LHCN-M2 (cell line): ENCODE data around the gene RAB12. TPM values are rescaled to one million over a fixed set of nuclear protein-coding genes. Genes with fewer than 3 reads are reported as not detected.
A peak's percentile ranks its signal among the peaks of the same experiment; 100 is the strongest.
"Not testable (repeated sequence)": the region's sequence is repeated elsewhere in the genome, so short reads cannot be mapped to it uniquely, and the experiment has no call there.

Source experiments
- DNase-seq: peaks from one replicate; pipeline ENCODE4 v3.0.0-alpha.2; 2012; ENCODE audit warnings: low read depth
- polyA plus RNA-seq: library from polyadenylated mRNA; unstranded; fragments of >200 nt; gene quantifications from one replicate; pipeline ENCODE4 v1.2.1, GENCODE V29; 2012; ENCODE audit warnings: missing spikeins
- total RNA-seq: library from RNA; depleted of rRNA; stranded (reverse); fragments of >200 nt; gene quantifications from 2 replicates; pipeline ENCODE4 v1.2.3, GENCODE V29; 2014; rRNA removed

The RAB12 gene, protein sequence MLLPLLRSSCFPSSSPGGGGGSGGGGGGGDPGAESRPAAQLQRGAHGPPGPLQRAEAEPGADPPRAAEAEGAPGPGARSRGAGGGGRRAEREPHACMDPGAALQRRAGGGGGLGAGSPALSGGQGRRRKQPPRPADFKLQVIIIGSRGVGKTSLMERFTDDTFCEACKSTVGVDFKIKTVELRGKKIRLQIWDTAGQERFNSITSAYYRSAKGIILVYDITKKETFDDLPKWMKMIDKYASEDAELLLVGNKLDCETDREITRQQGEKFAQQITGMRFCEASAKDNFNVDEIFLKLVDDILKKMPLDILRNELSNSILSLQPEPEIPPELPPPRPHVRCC
- total RNA-seq = 46.4 and 53.0 TPM in 2 replicates
- polyA plus RNA-seq = 20.3 TPM

DNA sequence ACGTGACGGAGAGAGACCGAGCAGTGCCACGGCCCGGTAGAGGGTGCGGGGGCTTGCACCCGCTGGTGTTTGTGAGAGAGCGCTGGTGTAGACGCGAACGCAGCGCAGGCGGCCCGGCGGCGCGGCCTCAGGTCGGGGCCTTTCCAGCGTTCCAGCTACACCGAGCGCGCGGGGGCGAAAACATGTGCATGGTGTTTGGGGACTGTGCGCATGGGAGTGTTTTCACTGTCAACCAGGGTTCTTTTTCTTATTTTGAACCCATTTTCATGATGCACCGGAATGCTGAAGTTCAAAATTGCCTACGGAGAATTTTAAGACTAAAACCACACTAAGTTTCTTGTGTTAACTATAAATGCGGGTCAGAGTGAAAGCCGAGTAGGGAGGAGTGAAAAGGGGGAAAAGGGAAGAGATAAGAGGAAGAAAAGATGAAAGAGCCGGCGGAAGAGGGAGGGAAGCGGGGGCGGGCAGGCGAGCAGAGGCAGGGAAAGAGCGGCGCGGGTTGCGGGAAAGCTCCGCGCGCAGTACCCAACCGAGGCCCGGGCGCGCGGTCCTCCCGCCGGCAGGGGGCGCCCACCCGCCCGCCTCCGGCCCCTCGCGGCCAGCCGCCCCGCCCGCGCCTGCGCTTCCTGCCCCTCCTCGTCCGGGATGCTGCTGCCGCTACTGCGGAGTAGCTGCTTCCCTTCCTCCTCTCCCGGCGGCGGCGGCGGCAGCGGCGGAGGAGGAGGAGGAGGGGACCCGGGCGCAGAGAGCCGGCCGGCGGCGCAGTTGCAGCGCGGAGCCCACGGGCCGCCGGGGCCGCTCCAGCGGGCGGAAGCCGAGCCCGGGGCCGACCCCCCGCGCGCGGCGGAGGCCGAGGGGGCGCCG lies at the start of gene RAB12:
Gene RAB12, plus strand, starts transcription at position 643 of the 864 bp plus-strand sequence. Its CDS starts 3 bp downstream, at position 646.
- peak; percentile 76 for DNase-seq

DNA sequence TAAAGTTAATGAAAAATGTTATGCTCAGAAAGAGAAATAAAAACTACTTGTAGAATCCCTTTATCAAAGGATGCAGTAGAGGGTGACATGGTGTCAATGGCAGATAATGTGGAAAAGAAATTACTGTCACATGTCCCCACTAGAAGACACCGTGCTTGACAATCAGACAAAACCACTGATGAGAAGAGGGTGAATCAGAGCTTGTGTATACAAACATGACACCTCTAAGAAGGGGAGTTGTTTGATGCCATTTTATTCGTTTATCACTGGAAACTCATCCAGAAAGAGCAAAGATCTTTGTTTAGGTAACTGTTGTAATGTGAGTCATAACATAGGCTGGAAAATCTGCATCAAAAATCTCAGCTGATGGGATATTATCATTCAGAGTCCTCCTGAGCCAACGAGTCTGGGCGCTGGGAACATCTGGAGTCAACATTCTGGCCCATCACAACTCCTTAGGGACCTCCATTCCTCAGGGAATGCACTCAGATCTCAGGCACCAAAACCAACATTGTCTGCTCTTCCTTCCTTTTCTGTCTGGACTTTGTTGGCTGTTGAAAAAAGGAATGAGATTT lies 49.5 kb upstream of the RAB12 start:
- DNase-seq = peak; percentile 29

- no peak for DNase-seq
Observed at GRCh38 chr18:8561123-8561910, 47.9 kb upstream of the RAB12 start.

DNA sequence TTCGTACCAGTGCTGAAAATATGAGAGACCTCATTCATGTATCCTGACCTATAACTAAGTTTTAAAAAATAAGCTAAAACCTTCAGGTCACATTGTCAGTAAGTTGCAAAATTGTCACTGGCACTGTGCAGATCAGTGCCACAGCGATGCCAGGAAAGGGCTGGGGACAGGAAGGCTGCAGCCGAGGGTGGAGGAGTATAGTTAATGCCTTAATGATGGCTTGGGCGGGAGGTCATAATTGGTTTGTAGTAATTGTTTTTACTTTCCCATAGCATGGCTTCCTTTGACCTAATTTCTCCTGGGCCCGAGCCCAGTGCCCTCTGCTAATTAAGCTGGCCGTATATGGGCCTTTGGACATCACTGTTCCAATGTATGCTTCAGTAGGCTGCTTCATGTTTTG lies 47.2 kb upstream of the RAB12 start:
- DNase-seq = no peak

DNA sequence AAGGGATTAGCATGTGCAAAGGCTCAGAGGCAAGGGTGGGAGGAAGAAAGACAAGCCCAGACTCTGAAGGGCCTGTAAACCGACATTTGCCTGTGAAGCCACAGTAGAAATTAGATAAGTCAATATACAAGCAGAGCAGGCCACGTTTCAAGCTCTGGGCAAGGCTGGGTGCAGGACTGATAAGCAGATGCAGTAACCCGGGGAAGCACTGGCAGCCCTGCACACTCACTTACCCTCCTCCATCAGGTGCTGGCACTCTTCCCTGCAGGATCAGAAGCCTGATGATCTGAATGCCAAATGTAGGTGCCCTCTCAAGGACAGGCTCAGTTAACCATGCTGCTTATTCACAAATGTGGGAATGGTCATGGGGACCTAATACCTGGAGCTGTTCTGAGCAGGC lies 46.3 kb upstream of the RAB12 start:
- DNase-seq = no peak

DNA sequence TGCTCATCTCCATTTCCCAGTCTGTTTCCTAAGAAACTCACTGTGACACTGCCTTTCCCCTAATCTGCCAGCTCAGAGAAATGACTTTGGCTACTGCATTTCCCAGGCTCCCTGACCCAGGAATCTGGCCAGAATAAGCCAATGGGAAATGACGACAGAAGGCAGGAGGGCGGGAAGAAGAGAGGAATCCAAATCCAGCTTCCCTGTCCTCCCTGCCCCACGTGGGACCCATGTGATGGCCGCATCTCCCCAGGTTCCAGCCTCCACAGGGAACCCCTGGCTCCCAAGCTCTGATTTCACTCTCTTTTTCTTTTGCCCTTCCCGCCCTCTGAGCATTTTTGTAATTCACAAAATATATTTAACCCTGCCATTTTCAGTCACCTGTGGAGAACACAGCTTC lies 37.8 kb upstream of the RAB12 start:
- no peak for DNase-seq

GRCh38 chr18:8573766-8574165 lies 35.5 kb upstream of the RAB12 start:
- DNase-seq = not testable (repeated sequence)

DNA sequence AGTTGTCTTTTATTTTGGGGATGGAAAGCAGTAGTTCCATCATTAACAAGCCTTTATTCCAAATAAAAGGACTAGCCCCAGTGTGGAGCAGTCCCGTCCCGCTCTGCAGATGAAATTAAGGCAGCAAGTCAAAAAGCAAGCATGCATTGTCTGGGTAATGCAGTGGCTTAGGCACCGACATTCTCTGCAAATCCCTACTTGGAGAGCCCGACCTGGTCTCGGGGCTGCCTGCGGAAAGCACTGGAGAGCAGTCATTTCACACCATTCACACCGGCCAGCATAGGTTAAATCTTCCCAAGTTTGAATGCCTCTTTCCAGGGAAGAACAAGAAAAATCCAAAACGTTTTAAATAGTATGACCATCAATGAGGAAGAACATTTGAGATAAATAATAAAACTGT lies 24.4 kb upstream of the RAB12 start:
- DNase-seq = no peak

DNA sequence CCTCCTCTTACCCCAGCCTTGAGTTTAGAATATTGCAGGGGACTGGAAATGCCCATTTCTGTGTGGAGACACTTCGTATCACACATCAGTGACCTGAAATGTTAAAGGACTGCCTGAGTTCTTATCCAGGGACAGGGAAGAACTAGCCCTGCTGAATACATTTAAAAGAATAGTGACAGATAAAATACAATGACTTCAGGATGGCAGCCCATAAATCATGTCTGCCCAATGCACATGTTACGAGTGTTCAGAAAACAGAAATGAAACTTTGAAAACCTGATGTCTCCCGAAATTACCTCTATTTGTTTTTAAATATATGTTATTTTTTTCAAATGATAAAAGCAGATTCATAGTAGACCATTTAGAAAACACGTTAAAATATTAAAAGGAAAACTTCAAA lies 22.3 kb upstream of the RAB12 start:
- no peak for DNase-seq

DNA sequence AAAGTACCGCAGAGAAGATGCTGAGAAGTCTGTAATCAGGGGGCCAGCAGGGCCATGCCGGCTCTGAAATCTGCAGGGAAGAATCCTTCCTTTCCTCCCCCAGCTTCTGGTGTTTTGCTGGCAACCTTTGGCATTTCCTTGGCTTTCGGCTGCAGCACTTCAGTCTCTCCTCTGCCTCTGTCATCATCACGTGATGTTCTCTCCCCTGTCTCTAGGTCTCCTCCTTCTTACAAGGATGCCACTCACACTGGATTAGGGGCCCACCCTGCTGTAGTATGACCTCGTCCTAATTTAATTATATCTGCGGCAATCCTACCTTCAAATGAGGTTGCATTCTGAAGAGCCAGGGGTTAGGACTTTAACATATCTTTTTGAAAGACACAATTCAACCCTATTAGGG lies 13.8 kb upstream of the RAB12 start:
- DNase-seq = no peak

GRCh38 chr18:8601277-8602032 lies 7.8 kb upstream of the RAB12 start:
- peak; percentile 8 for DNase-seq

- DNase-seq = no peak
Observed at GRCh38 chr18:8602040-8602439, 7.2 kb upstream of the RAB12 start.

- no peak for DNase-seq
Observed at GRCh38 chr18:8602557-8602956, 6.7 kb upstream of the RAB12 start.

DNA sequence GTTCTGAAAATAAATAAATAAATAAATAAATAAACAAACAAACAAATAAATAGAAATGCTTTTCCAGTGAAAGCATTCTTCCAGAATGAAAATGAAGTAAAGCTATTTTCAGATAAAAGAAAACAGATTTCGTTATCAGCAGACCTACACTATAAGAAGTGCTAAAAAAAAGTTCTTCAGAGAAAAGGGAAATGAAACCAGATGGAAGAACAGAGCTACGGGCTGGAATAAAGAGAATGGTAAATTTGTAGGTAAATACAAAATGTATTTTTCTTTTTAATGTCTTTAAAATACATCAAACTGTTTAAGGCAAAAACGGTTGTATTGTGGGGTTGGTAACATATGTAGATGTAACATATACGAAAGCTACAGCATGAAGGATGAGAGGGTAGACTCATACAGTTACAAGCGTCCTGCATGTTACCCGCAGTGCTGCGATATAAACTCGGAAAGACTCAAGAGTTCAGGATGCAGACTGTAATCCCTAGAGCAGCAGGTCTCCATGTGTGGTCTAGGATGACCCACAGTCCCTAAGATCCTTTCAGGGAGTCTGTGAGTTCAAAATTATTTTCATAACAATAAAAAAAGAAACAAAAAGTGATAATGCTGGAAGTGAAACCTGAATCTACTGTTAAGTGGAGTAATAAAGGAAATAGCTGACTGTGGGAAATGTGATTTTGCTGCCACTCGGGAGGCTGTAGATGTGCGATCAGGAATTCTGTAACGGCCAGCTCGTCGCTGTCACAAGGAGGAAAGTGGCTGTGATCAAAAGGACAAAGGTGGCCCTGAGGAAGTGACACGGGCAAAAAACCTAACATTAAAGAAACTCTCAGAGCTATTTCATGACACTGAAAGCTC lies 5.3 kb upstream of the RAB12 start:
- DNase-seq = no peak

DNA sequence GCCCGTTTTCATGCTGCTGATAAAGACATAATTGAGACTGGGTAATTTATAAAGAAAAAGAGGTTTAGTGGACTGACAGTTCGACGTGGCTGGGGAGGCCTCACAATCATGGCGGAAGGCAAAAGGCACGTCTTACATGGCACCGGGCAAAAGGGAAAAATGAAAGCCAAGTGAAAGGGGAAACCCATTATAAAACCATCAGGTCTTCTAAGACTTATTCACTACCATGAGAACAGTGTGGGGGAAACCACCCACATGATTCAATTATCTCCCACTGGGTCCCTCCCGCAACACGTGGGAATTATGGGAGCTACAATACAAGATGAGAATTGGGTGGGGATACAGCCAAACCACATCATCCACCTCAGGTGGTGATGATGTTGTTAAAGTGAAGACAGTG lies 3.3 kb upstream of the RAB12 start:
- DNase-seq = no peak

DNA sequence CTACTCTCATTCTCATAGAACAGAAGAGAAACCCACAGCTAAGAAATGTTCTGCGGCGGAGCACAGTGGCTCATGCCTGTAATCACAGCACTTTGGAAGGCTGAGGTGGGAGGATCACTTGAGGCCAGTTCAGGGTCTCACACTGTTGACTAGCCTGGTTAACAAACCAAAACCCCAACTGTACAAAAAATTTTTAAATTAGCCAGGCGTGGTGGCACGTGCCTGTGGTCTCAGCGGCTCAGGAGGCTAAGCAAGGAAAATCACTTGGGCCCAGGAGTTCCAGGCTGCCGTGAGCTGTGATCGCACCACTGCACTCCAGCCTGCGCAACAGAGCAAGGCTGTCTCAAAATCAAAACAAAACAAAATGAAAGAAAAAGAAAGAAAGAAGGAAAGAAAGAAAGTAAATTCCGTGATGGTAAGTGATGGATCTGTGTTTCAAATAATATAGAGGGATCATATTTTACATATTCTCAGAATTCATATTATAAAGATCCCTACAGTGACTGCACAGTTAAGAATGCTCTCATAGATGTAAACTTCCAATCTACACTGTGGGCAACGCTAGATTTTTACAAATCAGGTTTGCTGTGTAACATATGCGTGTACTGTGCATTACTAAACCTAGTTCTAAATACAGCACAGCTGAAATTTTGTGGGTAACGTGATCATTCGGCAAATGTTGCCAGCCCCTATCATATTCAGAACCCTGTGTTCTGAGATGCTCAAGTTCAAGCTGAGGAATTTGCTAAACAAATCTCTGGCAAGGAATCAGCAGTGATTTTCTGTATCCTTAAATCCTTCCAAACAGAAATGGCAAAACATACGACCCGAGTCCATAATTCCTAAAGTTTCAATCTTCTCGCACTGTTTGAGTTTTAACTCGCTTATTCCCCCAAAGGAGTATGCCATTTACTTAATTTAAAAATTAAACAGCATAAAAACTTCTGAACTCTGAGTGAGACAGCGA lies 1.2 kb upstream of the RAB12 start:
- peak; percentile 66 for DNase-seq

DNA sequence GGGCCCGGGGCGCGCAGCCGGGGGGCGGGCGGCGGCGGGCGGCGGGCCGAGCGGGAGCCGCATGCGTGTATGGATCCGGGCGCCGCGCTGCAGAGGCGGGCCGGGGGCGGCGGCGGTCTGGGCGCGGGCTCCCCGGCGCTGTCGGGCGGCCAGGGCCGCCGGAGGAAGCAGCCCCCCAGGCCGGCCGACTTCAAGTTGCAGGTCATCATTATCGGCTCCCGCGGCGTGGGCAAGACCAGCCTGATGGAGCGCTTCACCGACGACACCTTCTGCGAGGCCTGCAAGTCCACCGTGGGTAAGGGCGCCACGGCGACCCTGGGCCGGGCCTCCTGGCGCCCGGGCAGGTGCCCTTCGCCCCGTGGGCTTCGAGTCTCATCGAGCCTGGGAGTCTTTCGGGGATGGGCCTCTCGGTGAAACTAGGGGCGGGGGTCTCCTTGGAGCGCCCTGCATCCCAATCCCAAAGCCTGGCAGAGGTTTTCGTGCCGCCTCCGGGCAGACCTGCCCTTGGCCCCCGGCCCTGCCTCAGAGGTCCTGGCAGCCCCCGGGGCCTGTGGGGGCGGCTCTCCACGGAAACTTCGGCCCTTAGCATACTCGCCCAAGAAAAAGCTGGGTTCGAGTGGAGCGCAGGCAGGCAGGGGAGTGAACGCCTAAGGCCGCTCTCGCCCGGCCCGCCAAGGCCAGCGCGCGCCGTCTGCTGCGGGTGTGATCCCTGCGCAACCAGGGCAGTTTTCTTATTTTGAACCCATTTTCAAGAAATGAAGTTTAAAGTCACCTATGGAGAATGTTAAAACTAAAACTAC lies 622 bp downstream of the RAB12 start:
- peak; percentile 7 for DNase-seq

DNA sequence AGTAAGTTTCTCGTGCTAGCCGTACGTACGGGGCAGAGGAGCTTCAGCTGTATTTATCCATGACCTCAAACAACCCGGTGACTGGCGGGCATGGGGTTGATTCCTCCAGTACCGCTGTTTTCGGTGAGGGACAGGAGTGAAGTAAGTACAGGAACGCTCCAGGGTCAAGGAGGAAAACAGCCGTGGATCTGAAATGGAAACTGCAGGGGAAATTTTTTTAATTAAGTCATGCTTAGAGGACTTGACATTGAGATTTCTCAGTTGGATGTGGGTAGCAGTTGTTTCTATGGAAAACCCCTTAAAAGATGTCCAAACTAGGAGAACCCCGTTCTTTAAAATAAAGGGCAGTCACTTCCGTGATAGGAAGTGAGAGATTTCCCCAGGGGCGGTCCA lies 1.2 kb downstream of the RAB12 start:
- peak; percentile 22 for DNase-seq
